C4-2B (cell line): ENCODE measurements around the gene SSR1.

ENCODE experiments used
- ZFX ChIP-seq: fragments of 450-650 bp; IDR thresholded peaks from 2 replicates; pipeline ENCODE4 v1.6.1; 2017
- TF ChIP-seq, protein P1 (sequence below): fragments of 450-650 bp; conservative IDR thresholded peaks from 2 replicates; pipeline ENCODE4 v1.5.1; 2017; ENCODE audit warnings: mild to moderate bottlenecking

- TF ChIP-seq, protein P1, sequence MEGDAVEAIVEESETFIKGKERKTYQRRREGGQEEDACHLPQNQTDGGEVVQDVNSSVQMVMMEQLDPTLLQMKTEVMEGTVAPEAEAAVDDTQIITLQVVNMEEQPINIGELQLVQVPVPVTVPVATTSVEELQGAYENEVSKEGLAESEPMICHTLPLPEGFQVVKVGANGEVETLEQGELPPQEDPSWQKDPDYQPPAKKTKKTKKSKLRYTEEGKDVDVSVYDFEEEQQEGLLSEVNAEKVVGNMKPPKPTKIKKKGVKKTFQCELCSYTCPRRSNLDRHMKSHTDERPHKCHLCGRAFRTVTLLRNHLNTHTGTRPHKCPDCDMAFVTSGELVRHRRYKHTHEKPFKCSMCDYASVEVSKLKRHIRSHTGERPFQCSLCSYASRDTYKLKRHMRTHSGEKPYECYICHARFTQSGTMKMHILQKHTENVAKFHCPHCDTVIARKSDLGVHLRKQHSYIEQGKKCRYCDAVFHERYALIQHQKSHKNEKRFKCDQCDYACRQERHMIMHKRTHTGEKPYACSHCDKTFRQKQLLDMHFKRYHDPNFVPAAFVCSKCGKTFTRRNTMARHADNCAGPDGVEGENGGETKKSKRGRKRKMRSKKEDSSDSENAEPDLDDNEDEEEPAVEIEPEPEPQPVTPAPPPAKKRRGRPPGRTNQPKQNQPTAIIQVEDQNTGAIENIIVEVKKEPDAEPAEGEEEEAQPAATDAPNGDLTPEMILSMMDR: no peak
- no peak for TF ChIP-seq ZFX
These were observed 93.7 kb downstream of the SSR1 start for GRCh38 chr6:7219310-7219709.
